GM21576 (cell line): Measurements from ENCODE around the gene RNF103.

ENCODE experiments used
- ATAC-seq: cut with Tn5 transposase; IDR thresholded peaks from one replicate; pipeline ENCODE4 v1.9.1; 2021; ENCODE audit warnings: mild to moderate bottlenecking, moderate library complexity; ENCODE audit not compliant: unreplicated experiment

The RNF103 gene

DNA sequence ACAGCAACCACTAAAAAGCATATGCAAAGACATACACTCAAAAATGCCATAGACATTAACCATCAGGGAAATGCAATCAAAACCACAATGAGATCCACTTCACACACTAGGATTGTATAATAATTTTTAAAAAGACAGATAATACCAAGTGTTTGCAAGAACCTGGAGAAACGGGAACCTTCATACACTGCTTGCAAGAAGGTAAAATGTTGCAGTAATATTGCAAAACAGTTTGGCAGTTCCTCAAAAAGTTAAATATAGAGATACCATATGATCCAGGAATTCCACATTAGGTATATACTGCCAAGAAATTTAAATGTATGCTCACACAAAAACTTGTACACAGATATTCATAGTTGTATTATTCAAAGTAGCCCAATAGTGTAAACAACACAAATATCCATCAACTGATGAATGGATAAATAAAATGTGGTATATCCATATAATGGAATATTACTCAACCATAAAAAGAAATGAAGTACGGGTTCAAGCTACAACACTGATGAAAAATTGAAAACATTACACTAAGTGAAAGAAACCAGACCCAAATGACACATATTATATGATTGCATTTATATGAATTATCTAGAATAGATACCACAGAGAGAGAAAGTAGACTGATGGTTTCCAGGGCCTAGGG lies 45.7 kb downstream of the RNF103 start:
- ATAC-seq = no peak

- ATAC-seq = no peak
These were observed 53.6 kb downstream of the RNF103 start for GRCh38 chr2:86570059-86570458.

DNA sequence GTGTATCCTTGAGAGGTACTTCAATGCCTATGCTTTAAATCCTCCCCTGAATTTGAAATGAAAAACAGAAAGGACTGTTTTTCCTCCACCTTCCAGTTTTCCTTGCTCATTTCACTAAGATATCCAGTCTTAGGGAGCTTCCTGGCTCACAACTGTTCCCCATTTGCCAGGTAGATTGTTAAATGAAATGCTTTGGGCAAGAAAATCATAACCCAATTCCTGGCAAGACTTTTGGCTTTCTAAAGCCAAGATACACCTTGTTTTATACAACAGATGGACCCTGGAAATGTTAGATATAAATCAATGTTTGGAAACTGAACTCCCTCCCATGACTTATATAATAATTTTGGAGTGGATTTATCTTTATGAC lies 56.9 kb downstream of the RNF103 start:
- no peak for ATAC-seq

- ATAC-seq = no peak
These were observed 57.4 kb downstream of the RNF103 start for GRCh38 chr2:86566158-86566820.

- no peak for ATAC-seq
These were observed 60.0 kb downstream of the RNF103 start for GRCh38 chr2:86563650-86564061.

DNA sequence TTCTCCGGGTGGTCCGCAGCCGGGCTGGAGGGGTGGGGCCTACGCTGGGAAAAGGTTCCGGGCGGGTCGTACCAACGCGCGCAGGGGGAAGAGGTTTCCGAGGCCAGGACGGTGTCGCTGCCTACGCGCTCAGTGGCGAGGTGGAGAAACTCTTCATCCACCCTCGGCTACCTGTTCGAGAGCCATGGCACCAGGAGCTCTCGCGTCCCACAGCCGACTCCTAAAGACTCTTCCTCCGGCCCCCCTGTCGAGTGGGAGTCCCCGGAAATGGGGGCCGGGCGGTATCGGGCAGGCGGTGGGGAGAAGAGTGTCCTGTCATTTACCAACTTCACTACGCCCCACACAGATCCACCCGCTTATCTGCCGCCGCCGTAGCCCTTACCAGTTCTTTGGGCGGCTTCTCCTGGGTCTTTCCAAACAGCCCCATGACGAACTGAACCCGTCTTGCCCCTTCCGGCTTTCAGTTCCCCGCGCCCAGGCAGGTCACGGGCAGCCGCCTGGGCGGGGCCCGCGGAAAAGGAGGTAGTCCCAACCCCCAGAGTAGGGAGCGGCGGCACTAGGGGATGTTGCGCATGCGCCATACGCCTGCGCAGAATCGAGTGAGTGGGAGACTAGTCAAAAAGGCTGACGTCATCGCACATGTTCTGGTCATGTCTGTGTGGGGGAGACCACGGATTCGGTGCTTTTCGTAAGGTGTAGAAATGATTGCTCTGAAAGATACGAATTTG lies 60.6 kb downstream of the RNF103 start, which contains the start of gene CHMP3:
Gene CHMP3 (minus strand): TSS at position 522 of the 728 bp plus-strand sequence. CDS start 95 bp downstream, at position 427.
- ATAC-seq = peak; percentile 85

- no peak for ATAC-seq
These were observed 61.2 kb downstream of the RNF103 start for GRCh38 chr2:86562485-86562921.

DNA sequence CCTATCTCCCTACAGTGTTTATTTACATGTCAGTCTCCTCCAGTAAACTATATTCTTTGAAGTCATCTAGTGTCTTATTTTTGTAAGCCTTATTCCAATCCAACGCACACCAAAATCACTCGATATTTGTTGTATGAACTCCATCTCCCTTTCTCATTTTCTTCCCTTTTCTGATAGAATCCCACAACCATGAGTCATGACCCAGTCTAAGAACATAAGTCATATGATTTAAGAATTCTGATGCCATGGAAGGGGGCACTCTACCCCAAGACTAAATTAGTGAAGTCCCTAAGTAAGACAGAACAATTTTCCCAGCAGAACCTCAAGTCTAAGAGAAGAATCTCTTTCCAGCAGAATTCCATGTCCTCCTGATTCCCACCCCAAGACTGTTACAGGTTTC lies 65.8 kb downstream of the RNF103 start:
- ATAC-seq = no peak

GRCh38 chr2:86556508-86556907 lies 67.2 kb downstream of the RNF103 start:
- no peak for ATAC-seq
